ENCODE results near the gene PCDHGA1.
"Not testable (repeated sequence)": the region's sequence is repeated elsewhere in the genome, so short reads cannot be mapped to it uniquely, and the experiment has no call there.

Gene PCDHGA1

GRCh38 chr5:141330299-141331080 lies at the start of gene PCDHGA1:
Gene PCDHGA1, plus strand, starts transcription at chr5:141330514.
- DNase-seq (ENCODE audit: low read depth) = no peak

- no peak for DNase-seq (ENCODE audit: low read depth)
Measured at GRCh38 chr5:141298376-141298775, 31.9 kb upstream of the PCDHGA1 start.

- DNase-seq (ENCODE audit: low read depth) = no peak
Measured at GRCh38 chr5:141303756-141304155, 26.6 kb upstream of the PCDHGA1 start, which contains the start of gene SLC25A2. Gene SLC25A2, minus strand, starts transcription at chr5:141304049. Its CDS starts 184 bp downstream, at chr5:141303865.

GRCh38 chr5:141306630-141307029 lies 23.7 kb upstream of the PCDHGA1 start:
- DNase-seq (ENCODE audit: low read depth) = no peak

GRCh38 chr5:141313711-141314110 lies 16.6 kb upstream of the PCDHGA1 start:
- DNase-seq (ENCODE audit: low read depth) = no peak

GRCh38 chr5:141316963-141317362 lies 13.4 kb upstream of the PCDHGA1 start:
- not testable (repeated sequence) for DNase-seq (ENCODE audit: low read depth)

GRCh38 chr5:141319202-141319601 lies 11.1 kb upstream of the PCDHGA1 start:
- DNase-seq (ENCODE audit: low read depth) = no peak

- no peak for DNase-seq (ENCODE audit: low read depth)
Measured at GRCh38 chr5:141319699-141320098, 10.6 kb upstream of the PCDHGA1 start.

- DNase-seq (ENCODE audit: low read depth) = peak; percentile 90
Measured at GRCh38 chr5:141320225-141321169, 9.8 kb upstream of the PCDHGA1 start, which contains the start of gene TAF7. Gene TAF7, minus strand, starts transcription at chr5:141320784. Its CDS starts 740 bp downstream, at chr5:141320044.

GRCh38 chr5:141322261-141322660 lies 8.1 kb upstream of the PCDHGA1 start:
- no peak for DNase-seq (ENCODE audit: low read depth)

GRCh38 chr5:141326088-141326854 lies 4.0 kb upstream of the PCDHGA1 start:
- peak; percentile 51 for DNase-seq (ENCODE audit: low read depth)

- DNase-seq (ENCODE audit: low read depth) = no peak
Measured at GRCh38 chr5:141328231-141328630, 2.1 kb upstream of the PCDHGA1 start.

- DNase-seq (ENCODE audit: low read depth) = not testable (repeated sequence)
Measured at GRCh38 chr5:141332571-141332970, 2.3 kb downstream of the PCDHGA1 start.

- DNase-seq (ENCODE audit: low read depth) = no peak
Measured at GRCh38 chr5:141338538-141339306, 8.4 kb downstream of the PCDHGA1 start, which contains the start of gene PCDHGA2. Gene PCDHGA2, plus strand, starts transcription at chr5:141338760.

GRCh38 chr5:141340781-141341354 lies 10.6 kb downstream of the PCDHGA1 start:
- DNase-seq (ENCODE audit: low read depth) = not testable (repeated sequence)

GRCh38 chr5:141342773-141343172 lies 12.5 kb downstream of the PCDHGA1 start:
- no peak for DNase-seq (ENCODE audit: low read depth)

GRCh38 chr5:141343242-141343952 lies 13.1 kb downstream of the PCDHGA1 start, which contains the start of gene PCDHGA3:
Gene PCDHGA3, plus strand, starts transcription at chr5:141343829. Its CDS starts 205 bp downstream, at chr5:141344034.
- DNase-seq (ENCODE audit: low read depth) = no peak

- DNase-seq (ENCODE audit: low read depth) = no peak
Measured at GRCh38 chr5:141343953-141344463, 13.7 kb downstream of the PCDHGA1 start.

GRCh38 chr5:141345327-141345726 lies 15.0 kb downstream of the PCDHGA1 start:
- DNase-seq (ENCODE audit: low read depth) = no peak

- DNase-seq (ENCODE audit: low read depth) = not testable (repeated sequence)
Measured at GRCh38 chr5:141346017-141346416, 15.7 kb downstream of the PCDHGA1 start.

All from stimulated activated CD8-positive, alpha-beta memory T cell treated with anti-CD3 and anti-CD28 coated beads, Interleukin-12 subunit alpha, Interleukin-12 subunit beta, amount 100 ng/mL, for 1 hour (primary cell).